IMR-90 (cell line): ENCODE measurements around the gene ATP1A1. TPM values are rescaled to one million over a fixed set of nuclear protein-coding genes. Genes with fewer than 3 reads are reported as not detected.

Source experiments
- ATAC-seq: fragments of 200-7000 bp; cut with Tn5 transposase; 2 replicates; pipeline ENCODE4 v1.9.1; 2020; ENCODE audit warnings: low read depth, mild to moderate bottlenecking, moderate library complexity
- BruUV-seq: library from RNA; stranded (reverse); fragments of 400-500 nt; replicated peaks from 2 replicates; lab custom pipeline; 2021; lab: Mats Ljungman, UMichigan
- CTCF ChIA-PET: fragments of 300-600 bp; formaldehyde crosslinking; extraction: SDS; loops from one replicate; lab custom pipeline; 2021; ENCODE audit warnings: antibody characterized with exemption; lab: Yijun Ruan, JAX
- POLR2A ChIA-PET: fragments of 300-600 bp; sonication (Branson Sonifier 250); formaldehyde crosslinking; loops from one replicate; lab custom pipeline; 2022; ENCODE audit warnings: antibody characterized with exemption; ENCODE audit not compliant: unreplicated experiment; lab: Charles Lee
- DNase-seq: peaks from one replicate; pipeline ENCODE4 v3.0.0; 2013
- H2AFZ ChIP-seq: replicated peaks from 2 replicates; pipeline ENCODE3; 2013; ENCODE audit warnings: low read length, mild to moderate bottlenecking; ENCODE audit not compliant: poor library complexity
- H2AK5ac ChIP-seq: 2 replicates; pipeline ENCODE4 v1.6.1; 2013; ENCODE audit warnings: low read depth, low read length, inconsistent platforms
- H2AK9ac ChIP-seq: replicated peaks from 2 replicates; pipeline ENCODE3; 2013; ENCODE audit warnings: mild to moderate bottlenecking, low read depth, low read length, moderate library complexity; ENCODE audit not compliant: poor library complexity
- H2BK120ac ChIP-seq: 2 replicates; pipeline ENCODE4 v1.6.1; 2013; ENCODE audit warnings: low read depth, low read length, inconsistent platforms
- H2BK15ac ChIP-seq: 3 replicates; pipeline ENCODE4 v1.6.1; 2013; ENCODE audit warnings: low read depth, low read length, inconsistent platforms
- H2BK20ac ChIP-seq: 2 replicates; pipeline ENCODE4 v1.6.1; 2013; ENCODE audit warnings: low read depth, mild to moderate bottlenecking, inconsistent platforms, low read length, moderate library complexity
- H2BK5ac ChIP-seq: 2 replicates; pipeline ENCODE4 v1.6.1; 2013; ENCODE audit warnings: mild to moderate bottlenecking, low read depth, low read length, inconsistent platforms; ENCODE audit not compliant: poor library complexity, severe bottlenecking
- H3K14ac ChIP-seq: replicated peaks from 2 replicates; pipeline ENCODE4 v1.6.1; 2013; ENCODE audit warnings: low read depth, low read length, inconsistent platforms
- H3K18ac ChIP-seq: 2 replicates; pipeline ENCODE4 v1.6.1; 2013; ENCODE audit warnings: low read depth, low read length, control low read depth
- H3K23ac ChIP-seq: 2 replicates; pipeline ENCODE4 v1.6.1; 2013; ENCODE audit warnings: low read depth, low read length, inconsistent platforms
- H3K27ac ChIP-seq: 2 replicates; pipeline ENCODE4 v1.5.1; 2013; ENCODE audit warnings: mild to moderate bottlenecking, control low read depth, low read length; ENCODE audit not compliant: insufficient read depth
- H3K27me3 ChIP-seq: 2 replicates; pipeline ENCODE4 v1.6.1; 2013; ENCODE audit warnings: low read length; ENCODE audit not compliant: control insufficient read depth, insufficient read depth
- H3K36me3 ChIP-seq: 2 replicates; pipeline ENCODE4 v1.6.1; 2013; ENCODE audit warnings: low read length, mixed read lengths; ENCODE audit not compliant: control insufficient read depth, insufficient read depth
- H3K4ac ChIP-seq: 2 replicates; pipeline ENCODE4 v1.6.1; 2013; ENCODE audit warnings: low read depth, low read length, inconsistent platforms
- H3K4me1 ChIP-seq: 2 replicates; pipeline ENCODE4 v1.6.1; 2013; ENCODE audit warnings: low read length, mixed read lengths; ENCODE audit not compliant: control insufficient read depth, insufficient read depth
- H3K4me2 ChIP-seq: 2 replicates; pipeline ENCODE4 v1.6.1; 2013; ENCODE audit warnings: low read depth, mild to moderate bottlenecking, control low read depth, low read length, moderate library complexity
- H3K4me3 ChIP-seq: 2 replicates; pipeline ENCODE4 v1.5.1; 2013; ENCODE audit warnings: low read depth, mild to moderate bottlenecking, control low read depth, low read length, moderate library complexity; ENCODE audit not compliant: insufficient read depth
- H3K56ac ChIP-seq: 2 replicates; pipeline ENCODE4 v1.6.1; 2013; ENCODE audit warnings: low read length, inconsistent platforms; ENCODE audit not compliant: insufficient read depth; ENCODE audit errors: extremely low read depth
- H3K79me1 ChIP-seq, 2 experiments: 2 replicates each; pipeline ENCODE4 v1.6.1; 2013; ENCODE audit warnings: low read length in 2 of 2, inconsistent platforms in 1 of 2, low read depth in 1 of 2
- H3K9ac ChIP-seq: 2 replicates; pipeline ENCODE4 v1.6.1; 2013; ENCODE audit warnings: low read depth, low read length, control low read depth
- H3K9me1 ChIP-seq: 2 replicates; pipeline ENCODE4 v1.6.1; 2013; ENCODE audit warnings: low read length, inconsistent platforms; ENCODE audit not compliant: insufficient read depth
- H3K9me3 ChIP-seq: 2 replicates; pipeline ENCODE4 v1.6.1; 2013; ENCODE audit warnings: low read length; ENCODE audit not compliant: control insufficient read depth, insufficient read depth
- H4K20me1 ChIP-seq: 2 replicates; pipeline ENCODE4 v1.6.1; 2013; ENCODE audit warnings: low read length, inconsistent platforms; ENCODE audit not compliant: insufficient read depth
- H4K5ac ChIP-seq: 2 replicates; pipeline ENCODE4 v1.6.1; 2013; ENCODE audit warnings: mild to moderate bottlenecking, low read depth, low read length, control low read depth
- H4K8ac ChIP-seq, 2 experiments: 2 replicates each; pipeline ENCODE4 v1.6.1; 2013; ENCODE audit warnings: low read depth in 2 of 2, low read length in 2 of 2, control low read depth in 1 of 2, inconsistent platforms in 1 of 2
- H4K91ac ChIP-seq: 2 replicates; pipeline ENCODE4 v1.6.1; 2013; ENCODE audit warnings: low read depth, low read length, inconsistent platforms; ENCODE audit not compliant: insufficient read depth
- BHLHE40 ChIP-seq: fragments of 150-350 bp; IDR thresholded peaks from 2 replicates; pipeline ENCODE4 v1.6.1; 2016; ENCODE audit warnings: mild to moderate bottlenecking, low read depth, low read length
- CEBPB ChIP-seq: IDR thresholded peaks from 2 replicates; pipeline ENCODE4 v1.6.1; 2012; ENCODE audit warnings: low read depth, low read length, improper control_type of control experiment
- CHD1 ChIP-seq: IDR thresholded peaks from 2 replicates; pipeline ENCODE4 v1.6.1; 2012; ENCODE audit warnings: low read depth, low read length, improper control_type of control experiment
- CTCF ChIP-seq: conservative IDR thresholded peaks from 2 replicates; pipeline ENCODE4 v1.5.1; 2012; ENCODE audit warnings: mild to moderate bottlenecking, low read depth, low read length, improper control_type of control experiment
- ELK1 ChIP-seq: fragments of 150-350 bp; IDR thresholded peaks from 2 replicates; pipeline ENCODE4 v1.6.1; 2016; ENCODE audit warnings: low read depth, mild to moderate bottlenecking, low read length, moderate library complexity, borderline replicate concordance
- FOS ChIP-seq: fragments of 150-350 bp; IDR thresholded peaks from 2 replicates; pipeline ENCODE4 v1.6.1; 2016; ENCODE audit warnings: low read depth, low read length
- MAFK ChIP-seq: IDR thresholded peaks from 2 replicates; pipeline ENCODE4 v1.6.1; 2012; ENCODE audit warnings: low read depth, low read length, improper control_type of control experiment
- MAZ ChIP-seq: IDR thresholded peaks from 2 replicates; pipeline ENCODE4 v1.6.1; 2012; ENCODE audit warnings: low read depth, mild to moderate bottlenecking, low read length, improper control_type of control experiment, moderate library complexity, borderline replicate concordance
- MXI1 ChIP-seq: IDR thresholded peaks from 2 replicates; pipeline ENCODE4 v1.6.1; 2012; ENCODE audit warnings: low read depth, mild to moderate bottlenecking, low read length, moderate library complexity, borderline replicate concordance
- NFE2L2 ChIP-seq: fragments of 150-350 bp; IDR thresholded peaks from 2 replicates; pipeline ENCODE4 v1.6.1; 2016; ENCODE audit warnings: low read depth, mild to moderate bottlenecking, low read length
- POLR2A ChIP-seq: IDR thresholded peaks from 2 replicates; pipeline ENCODE4 v1.6.1; 2012; ENCODE audit warnings: mild to moderate bottlenecking, low read depth, low read length
- RAD21 ChIP-seq: IDR thresholded peaks from 2 replicates; pipeline ENCODE4 v1.6.1; 2012; ENCODE audit warnings: low read length, improper control_type of control experiment
- RCOR1 ChIP-seq: IDR thresholded peaks from 2 replicates; pipeline ENCODE4 v1.6.1; 2012; ENCODE audit warnings: mild to moderate bottlenecking, low read length, improper control_type of control experiment; ENCODE audit not compliant: insufficient replicate concordance
- RFX5 ChIP-seq: IDR thresholded peaks from 2 replicates; pipeline ENCODE4 v1.8.0; 2012; ENCODE audit warnings: low read depth, mild to moderate bottlenecking, low read length, moderate library complexity
- SMC3 ChIP-seq: fragments of 150-350 bp; IDR thresholded peaks from 2 replicates; pipeline ENCODE4 v1.6.1; 2016; ENCODE audit warnings: low read depth, mild to moderate bottlenecking, antibody characterized with exemption, low read length, moderate library complexity
- USF2 ChIP-seq: fragments of 150-350 bp; IDR thresholded peaks from 2 replicates; pipeline ENCODE4 v1.6.1; 2017; ENCODE audit warnings: mild to moderate bottlenecking, antibody characterized with exemption, low read length, low read depth
- WGBS, 2 experiments: methylation state at CpG; one replicate each; pipeline versions ENCODE4 v1.1.5 to v1.1.7; 2013; ENCODE audit warnings: missing lambda C conversion rate in 2 of 2; ENCODE audit not compliant: insufficient read length in 1 of 2; ENCODE audit errors: extremely low coverage in 2 of 2; 5-methylcytosine and 5-hydroxymethylcytosine counted together
- dilution Hi-C: fragments of 300-500 bp; cut with HindIII; formaldehyde crosslinking; loops from one replicate; pipeline ENCODE4 v1.14.3; 2018; ENCODE audit warnings: low sequenced_read_pairs; ENCODE audit not compliant: unreplicated experiment
- in situ Hi-C: fragments of 300-500 bp; cut with MboI; formaldehyde crosslinking; loops from 3 replicates; pipeline ENCODE4 v1.14.3; 2019; ENCODE audit warnings: low sequenced_read_pairs, inconsistent platforms, mixed read lengths
- intact Hi-C: fragments of 100-400 bp; cut with micrococcal nuclease; formaldehyde crosslinking; loops from 2 replicates; pipeline ENCODE4 v1.10.0; 2022
- polyA plus RNA-seq, 3 experiments: library from polyadenylated mRNA; depleted of rRNA; stranded (reverse); fragments of >200 nt; gene quantifications; 2 replicates each; pipeline ENCODE4 v1.2.3, GENCODE V29; 2012; ENCODE audit warnings: low replicate concordance in 1 of 3
- total RNA-seq: library from RNA; depleted of rRNA; stranded (reverse); fragments of >200 nt; gene quantifications from 2 replicates; pipeline ENCODE4 v1.2.3, GENCODE V29; 2012

The ATP1A1 gene
- total and polyA plus RNA-seq, 2 of the 4 experiments (the other 2 are of a cell fraction) = 116 to 125 TPM

GRCh38 chr1:116417678-116418077, 44.6 kb downstream of the ATP1A1 start:
- peak overlapping the region; percentile 98 for H2AFZ ChIP-seq
- ATAC-seq = no peak

More at GRCh38 chr1:116417678-116418077, 44.6 kb downstream of the ATP1A1 start:
- no peaks in the 10 kb centered on the region for H4K20me1 ChIP-seq
- WGBS, 2 experiments = no CpG with 5 or more reads among the region's 6 CpGs
- H4K5ac ChIP-seq = peak overlapping the region; percentile 98
- CTCF ChIA-PET = no interaction called here
- H2AK9ac ChIP-seq = peak overlapping the region; percentile 90
- peak overlapping the region; percentile 86 for H3K4me3 ChIP-seq
- H3K27ac ChIP-seq = no peak overlapping the region
- 0 out of 2 replicates have a peak overlapping the region, but pooled peaks have one; percentile 81 for H3K18ac ChIP-seq
- H3K79me1 ChIP-seq = peaks cover 7 to 11% of the 10 kb centered on the region in 2 experiments
- H3K9me1 ChIP-seq = peaks cover 3% of the 10 kb centered on the region; the same call in 1 of the 2 replicates
- no peaks in the 10 kb centered on the region for H3K27me3 ChIP-seq
- H2BK15ac ChIP-seq = no peak overlapping the region
- no peak overlapping the region for H2BK120ac ChIP-seq
- in situ Hi-C loops = no loop called here
- dilution Hi-C loops = no loop called here
- peak overlapping the region; percentile 93 for H4K91ac ChIP-seq
- H3K56ac ChIP-seq = peak overlapping the region; percentile 23; the same call in 1 of the 2 replicates
- no peak overlapping the region for H2AK5ac ChIP-seq
- peaks cover 7% of the 10 kb centered on the region for H3K4me1 ChIP-seq
- H3K4ac ChIP-seq = peak overlapping the region; percentile 88
- DNase-seq = no peak
- H2BK5ac ChIP-seq = no peak overlapping the region
- no peaks in the 10 kb centered on the region for H3K36me3 ChIP-seq
- TF ChIP-seq BHLHE40 = no peak
- TF ChIP-seq MXI1 = no peak
- TF ChIP-seq RCOR1 = no peak
- TF ChIP-seq CHD1 = no peak
- TF ChIP-seq USF2 = no peak
- TF ChIP-seq ELK1 = no peak
- TF ChIP-seq POLR2A = no peak
- no peak for TF ChIP-seq RFX5
- TF ChIP-seq SMC3 = no peak
- no peak for TF ChIP-seq MAFK
- no peak for TF ChIP-seq NFE2L2
- TF ChIP-seq FOS = no peak
- no peak for TF ChIP-seq CEBPB
- TF ChIP-seq CTCF = no peak
- TF ChIP-seq RAD21 = no peak
- no peak for TF ChIP-seq MAZ
- H3K14ac ChIP-seq = peak overlapping the region; percentile 79; the same call in 1 of the 2 replicates
- H3K4me2 ChIP-seq = peak overlapping the region; percentile 88
- BruUV-seq = no TSS peak
- peak overlapping the region; percentile 94 to 99 for H4K8ac ChIP-seq
- H3K9me3 ChIP-seq = no peaks in the 10 kb centered on the region
- H2BK20ac ChIP-seq = no peak overlapping the region
- H3K23ac ChIP-seq = peak overlapping the region; percentile 55; the same call in 1 of the 2 replicates
- H3K9ac ChIP-seq = peak overlapping the region; percentile 95
- intact Hi-C loops = loop anchor here (1.0 to 5.0 kb wide), 2 partner anchors 44 to 70 kb away; partner anchors contain the start of gene ATP1A1
- POLR2A ChIA-PET = no interaction called here
